ENCODE measurements around the gene CATSPER3.

CATSPER3 gene

GRCh38 chr5:135032999-135033861 lies 65.5 kb downstream of the CATSPER3 start:
- peak; percentile 35 to 37 for DNase-seq
- TF ChIP-seq GATA1 (IDR thresholded peaks at IDR 0.05; ENCODE audit: low read depth, low read length) (no peak), POLR2A (IDR thresholded peaks at IDR 0.05; ENCODE audit: low read length) (no peak)

- TF ChIP-seq GATA1 (IDR thresholded peaks at IDR 0.05; ENCODE audit: low read depth, low read length) (no peak), POLR2A (IDR thresholded peaks at IDR 0.05; ENCODE audit: low read length) (no peak)
- no peak for DNase-seq
Measured at GRCh38 chr5:135033901-135034235, 66.2 kb downstream of the CATSPER3 start, which contains the start of gene PITX1. TSS of gene PITX1 (minus strand) at chr5:135034228. CDS start at chr5:135033881, 347 bp downstream.

- peak; percentile 39 to 67 for DNase-seq
- TF ChIP-seq POLR2A (IDR thresholded peaks at IDR 0.05; ENCODE audit: low read length) (no peak), GATA1 (IDR thresholded peaks at IDR 0.05; ENCODE audit: low read depth, low read length) (no peak)
Measured at GRCh38 chr5:135034236-135034962, 66.7 kb downstream of the CATSPER3 start.

GRCh38 chr5:135034963-135035677 lies 67.4 kb downstream of the CATSPER3 start:
- no peak for DNase-seq
- TF ChIP-seq GATA1 (IDR thresholded peaks at IDR 0.05; ENCODE audit: low read depth, low read length) (no peak), POLR2A (IDR thresholded peaks at IDR 0.05; ENCODE audit: low read length) (no peak)

- no peak for DNase-seq
- TF ChIP-seq GATA1 (IDR thresholded peaks at IDR 0.05; ENCODE audit: low read depth, low read length) (no peak), POLR2A (IDR thresholded peaks at IDR 0.05; ENCODE audit: low read length) (no peak)
Measured at GRCh38 chr5:135035678-135036030, 67.9 kb downstream of the CATSPER3 start.

- DNase-seq: peak in 1 of 2 experiments; percentile 11
- no peak for TF ChIP-seq GATA1 (IDR thresholded peaks at IDR 0.05; ENCODE audit: low read depth, low read length)
- no peak for TF ChIP-seq POLR2A (IDR thresholded peaks at IDR 0.05; ENCODE audit: low read length)
Measured at GRCh38 chr5:135036405-135036804, 68.7 kb downstream of the CATSPER3 start.

- TF ChIP-seq POLR2A (IDR thresholded peaks at IDR 0.05; ENCODE audit: low read length) (no peak), GATA1 (IDR thresholded peaks at IDR 0.05; ENCODE audit: low read depth, low read length) (no peak)
- DNase-seq: no peak
Measured at GRCh38 chr5:135037519-135038204, 70.0 kb downstream of the CATSPER3 start.

- TF ChIP-seq GATA1 (IDR thresholded peaks at IDR 0.05; ENCODE audit: low read depth, low read length) (no peak), POLR2A (IDR thresholded peaks at IDR 0.05; ENCODE audit: low read length) (no peak)
- no peak for DNase-seq
Measured at GRCh38 chr5:135038205-135038812, 70.6 kb downstream of the CATSPER3 start.

- no peak for DNase-seq
- TF ChIP-seq POLR2A (IDR thresholded peaks at IDR 0.05; ENCODE audit: low read length) (no peak), GATA1 (IDR thresholded peaks at IDR 0.05; ENCODE audit: low read depth, low read length) (no peak)
Measured at GRCh38 chr5:135038813-135039270, 71.1 kb downstream of the CATSPER3 start.

GRCh38 chr5:135039271-135040033 lies 71.7 kb downstream of the CATSPER3 start:
- no peak for DNase-seq
- no peak for TF ChIP-seq POLR2A (IDR thresholded peaks at IDR 0.05; ENCODE audit: low read length)
- no peak for TF ChIP-seq GATA1 (IDR thresholded peaks at IDR 0.05; ENCODE audit: low read depth, low read length)

GRCh38 chr5:135040034-135040332 lies 72.3 kb downstream of the CATSPER3 start:
- no peak for DNase-seq
- no peak for TF ChIP-seq POLR2A (IDR thresholded peaks at IDR 0.05; ENCODE audit: low read length)
- TF ChIP-seq GATA1 (IDR thresholded peaks at IDR 0.05; ENCODE audit: low read depth, low read length): no peak

GRCh38 chr5:135040333-135041144 lies 72.8 kb downstream of the CATSPER3 start:
- TF ChIP-seq POLR2A (IDR thresholded peaks at IDR 0.05; ENCODE audit: low read length) (no peak), GATA1 (IDR thresholded peaks at IDR 0.05; ENCODE audit: low read depth, low read length) (no peak)
- DNase-seq: peak in 1 of 2 experiments; percentile 20

Data from erythroblast (primary cell).